ENCODE data around the gene NAV3.

NAV3 gene

GRCh38 chr12:78119351-78119918 lies 288.7 kb downstream of the NAV3 start:
- DNase-seq (ENCODE audit: low spot score): no peak

GRCh38 chr12:78120306-78120705 lies 289.6 kb downstream of the NAV3 start:
- no peak for DNase-seq (ENCODE audit: low spot score)

GRCh38 chr12:78120866-78121560 lies 290.3 kb downstream of the NAV3 start:
- DNase-seq (ENCODE audit: low spot score): no peak

GRCh38 chr12:78121969-78122610 lies 291.4 kb downstream of the NAV3 start:
- no peak for DNase-seq (ENCODE audit: low spot score)

- DNase-seq (ENCODE audit: low spot score): no peak
Observed at GRCh38 chr12:78128211-78128610, 297.5 kb downstream of the NAV3 start.

GRCh38 chr12:78143717-78144116 lies 313.0 kb downstream of the NAV3 start:
- no peak for DNase-seq (ENCODE audit: low spot score)

- DNase-seq (ENCODE audit: low spot score): no peak
Observed at GRCh38 chr12:78145398-78145797, 314.7 kb downstream of the NAV3 start.

- peak; percentile 43 for DNase-seq (ENCODE audit: low spot score)
Observed at GRCh38 chr12:78146365-78146772, 315.7 kb downstream of the NAV3 start.

GRCh38 chr12:78149459-78149858 lies 318.8 kb downstream of the NAV3 start:
- DNase-seq (ENCODE audit: low spot score): no peak

- no peak for DNase-seq (ENCODE audit: low spot score)
Observed at GRCh38 chr12:78155546-78155945, 324.9 kb downstream of the NAV3 start.

GRCh38 chr12:78156751-78157150 lies 326.1 kb downstream of the NAV3 start:
- no peak for DNase-seq (ENCODE audit: low spot score)

GRCh38 chr12:78157199-78157598 lies 326.5 kb downstream of the NAV3 start:
- no peak for DNase-seq (ENCODE audit: low spot score)

- DNase-seq (ENCODE audit: low spot score): no peak
Observed at GRCh38 chr12:78164154-78164553, 333.5 kb downstream of the NAV3 start.

- no peak for DNase-seq (ENCODE audit: low spot score)
Observed at GRCh38 chr12:78167510-78167909, 336.8 kb downstream of the NAV3 start.

GRCh38 chr12:78171061-78171460 lies 340.4 kb downstream of the NAV3 start:
- no peak for DNase-seq (ENCODE audit: low spot score)

- DNase-seq (ENCODE audit: low spot score): no peak
Observed at GRCh38 chr12:78176643-78177042, 345.9 kb downstream of the NAV3 start.

- no peak for DNase-seq (ENCODE audit: low spot score)
Observed at GRCh38 chr12:78177298-78177697, 346.6 kb downstream of the NAV3 start.

- DNase-seq (ENCODE audit: low spot score): no peak
Observed at GRCh38 chr12:78179346-78179745, 348.7 kb downstream of the NAV3 start.

- DNase-seq (ENCODE audit: low spot score): peak; percentile 58
Observed at GRCh38 chr12:78181544-78182162, 351.0 kb downstream of the NAV3 start.

GRCh38 chr12:78183824-78184223 lies 353.1 kb downstream of the NAV3 start:
- DNase-seq (ENCODE audit: low spot score): peak; percentile 61

- no peak for DNase-seq (ENCODE audit: low spot score)
Observed at GRCh38 chr12:78185109-78185508, 354.4 kb downstream of the NAV3 start.

- DNase-seq (ENCODE audit: low spot score): no peak
Observed at GRCh38 chr12:78185651-78186050, 355.0 kb downstream of the NAV3 start.

GRCh38 chr12:78186670-78187069 lies 356.0 kb downstream of the NAV3 start:
- no peak for DNase-seq (ENCODE audit: low spot score)

Measured in hematopoietic multipotent progenitor cell treated with erythropoietin and hydrocortisone succinate and interleukin-3 and kit ligand, for 15 days (in vitro differentiated cells).